K562 (cell line): Measurements from ENCODE around the gene NOTCH1. TPM values are rescaled to one million over a fixed set of nuclear protein-coding genes. Genes with fewer than 3 reads are reported as not detected.

Experiments
- CREB5 ChIP-seq: fragments of 250-450 bp; sonication (Bioruptor Pico); IDR thresholded peaks from 2 replicates; pipeline ENCODE4 v1.5.0; 2020; ENCODE audit warnings: mild to moderate bottlenecking
- EHMT2 ChIP-seq: fragments of 450-650 bp; IDR thresholded peaks from 2 replicates; pipeline ENCODE4 v1.6.1; 2018; ENCODE audit warnings: antibody characterized with exemption
- ELF2 ChIP-seq: fragments of 250-450 bp; sonication (Bioruptor Pico); IDR thresholded peaks from 2 replicates; pipeline ENCODE4 v1.5.0; 2021; ENCODE audit warnings: mild to moderate bottlenecking
- GABPA ChIP-seq: fragments of 200-800 bp; sonication (Bioruptor generic); conservative IDR thresholded peaks from 2 replicates; pipeline ENCODE4 v1.6.1; 2016; ENCODE audit warnings: low read depth, missing genetic modification characterization, missing compliant biosample characterization
- RHOXF2B ChIP-seq: fragments of 250-450 bp; sonication (Bioruptor Pico); conservative IDR thresholded peaks from 2 replicates; pipeline ENCODE4 v1.5.1; 2021
- RREB1 ChIP-seq: fragments of 250-450 bp; sonication (Bioruptor Pico); IDR thresholded peaks from 2 replicates; pipeline ENCODE4 v1.4.0; 2020
- SP1 ChIP-seq: sonication (generic); formaldehyde crosslinking; IDR thresholded peaks from 2 replicates; pipeline ENCODE4 v1.8.1; 2022; ENCODE audit warnings: mild to moderate bottlenecking, missing genetic modification reagents
- ZBTB49 ChIP-seq: sonication (generic); formaldehyde crosslinking; IDR thresholded peaks from 2 replicates; pipeline ENCODE4 v1.8.0; 2022; ENCODE audit warnings: missing genetic modification reagents, mild to moderate bottlenecking, borderline replicate concordance
- polyA plus RNA-seq, 8 experiments: library from polyadenylated mRNA; depleted of rRNA in 4 of 8; stranded (reverse) in 5 of 8; unstranded in 3 of 8; fragments of >200 nt; fragmentation: Nextera tagmentation in 2 of 8; fragmentation: Illumina TruSeq in 1 of 8; extraction: Ambion mirVana in 2 of 8; extraction: Trizol in 1 of 8; gene quantifications; 2 replicates each; pipeline versions ENCODE4 v1.2.1 to v1.2.3, GENCODE V29; 2011 to 2014; ENCODE audit warnings: inconsistent platforms in 1 of 8, missing spikeins in 1 of 8
- total RNA-seq, 7 experiments: library from RNA; depleted of rRNA in 6 of 7; stranded (reverse); fragments of >200 nt in 6 of 7; fragmentation: Illumina TruSeq in 2 of 7; extraction: Trizol in 2 of 7; gene quantifications; 2 replicates each; pipeline versions ENCODE4 v1.2.1 to v1.2.3, GENCODE V29; 2011 to 2021; ENCODE audit warnings: low replicate concordance in 1 of 7

Gene NOTCH1
- total and polyA plus RNA-seq, 9 of the 15 experiments (the other 6 are each of a cell fraction or from before 2014, with no cell fraction given) = 0.03 to 31.4 (median 2.3) TPM

GRCh38 chr9:136539427-136540421 is 6.1 kb downstream of the NOTCH1 start (continued):
- TF ChIP-seq RREB1 (CRISPR knock-in tag) = no peak
- TF ChIP-seq ZBTB49 (CRISPR knock-in tag) = no peak
- no peak for TF ChIP-seq RHOXF2B (CRISPR knock-in tag)
- TF ChIP-seq SP1 (CRISPR knock-in tag) = no peak; the same call in 1 of the 2 replicates
- TF ChIP-seq GABPA (tag) = peak; percentile 47
- no peak for TF ChIP-seq CREB5 (CRISPR knock-in tag)
- no peak for TF ChIP-seq EHMT2
- no peak for TF ChIP-seq ELF2 (CRISPR knock-in tag)
